Hepatocyte (in vitro differentiated cells): ENCODE results near the gene AQR. TPM values are rescaled to one million over a fixed set of nuclear protein-coding genes. Genes with fewer than 3 reads are reported as not detected.

ENCODE experiments used
- DNase-seq: peaks from one replicate; pipeline ENCODE4 v3.0.0-alpha.2; 2016; ENCODE audit warnings: low spot score
- H2AFZ ChIP-seq: fragments of 200-600 bp; sonication (generic); 2 replicates; pipeline ENCODE4 v1.6.0; 2016; ENCODE audit warnings: antibody characterized with exemption, mild to moderate bottlenecking
- H3K27ac ChIP-seq: fragments of 200-600 bp; sonication (generic); 2 replicates; pipeline ENCODE4 v1.5.1; 2016; ENCODE audit warnings: mild to moderate bottlenecking
- H3K27me3 ChIP-seq: fragments of 200-600 bp; sonication (generic); 2 replicates; pipeline ENCODE4 v1.6.1; 2016
- H3K36me3 ChIP-seq: fragments of 200-600 bp; sonication (generic); replicated peaks from 2 replicates; pipeline ENCODE4 v1.5.1; 2016; ENCODE audit warnings: low read depth; ENCODE audit not compliant: insufficient read depth
- H3K4me1 ChIP-seq: fragments of 200-600 bp; sonication (generic); 2 replicates; pipeline ENCODE4 v1.5.1; 2016; ENCODE audit warnings: mild to moderate bottlenecking, moderate library complexity; ENCODE audit not compliant: insufficient read depth
- H3K4me2 ChIP-seq: fragments of 200-600 bp; sonication (generic); 2 replicates; pipeline ENCODE4 v1.6.0; 2016
- H3K4me3 ChIP-seq: fragments of 200-600 bp; sonication (generic); 2 replicates; pipeline ENCODE4 v1.5.1; 2016; ENCODE audit warnings: mild to moderate bottlenecking
- H3K79me2 ChIP-seq: fragments of 200-600 bp; sonication (generic); 2 replicates; pipeline ENCODE4 v1.6.0; 2017; ENCODE audit warnings: mild to moderate bottlenecking
- H3K9me2 ChIP-seq: fragments of 200-600 bp; sonication (generic); replicated peaks from 2 replicates; pipeline ENCODE4 v1.6.0; 2017; ENCODE audit warnings: mild to moderate bottlenecking; ENCODE audit not compliant: insufficient read depth
- H3K9me3 ChIP-seq: fragments of 200-600 bp; sonication (generic); 2 replicates; pipeline ENCODE4 v1.5.1; 2016; ENCODE audit warnings: low read depth, mild to moderate bottlenecking
- H4K20me1 ChIP-seq: fragments of 200-600 bp; sonication (generic); 2 replicates; pipeline ENCODE4 v1.6.0; 2016; ENCODE audit warnings: mild to moderate bottlenecking; ENCODE audit not compliant: insufficient read depth, poor library complexity, severe bottlenecking
- EZH2 ChIP-seq: fragments of 200-600 bp; sonication (generic); IDR thresholded peaks from 2 replicates; pipeline ENCODE4 v1.6.1; 2016; ENCODE audit warnings: antibody characterized with exemption, mild to moderate bottlenecking, borderline replicate concordance
- EZH2phosphoT487 ChIP-seq: fragments of 200-600 bp; sonication (generic); IDR thresholded peaks from one replicate; pipeline ENCODE4 v1.6.1; 2018; ENCODE audit warnings: antibody characterized with exemption, mild to moderate bottlenecking, low read depth, moderate library complexity; ENCODE audit not compliant: unreplicated experiment, severe bottlenecking
- WGBS: methylation state at CpG from one replicate; pipeline ENCODE4 v1.1.6; 2016; ENCODE audit warnings: low lambda C conversion rate; ENCODE audit errors: missing lambda C conversion rate; 5-methylcytosine and 5-hydroxymethylcytosine counted together
- polyA plus RNA-seq: library from polyadenylated mRNA; unstranded; fragments of >200 nt; fragmentation: Nextera tagmentation; extraction: Ambion mirVana; gene quantifications from 2 replicates; pipeline ENCODE4 v1.2.1, GENCODE V29; 2016
- total RNA-seq: library from RNA; depleted of rRNA; stranded (reverse); fragments of >200 nt; gene quantifications from 2 replicates; pipeline ENCODE4 v1.2.3, GENCODE V29; 2014
- TF ChIP-seq, protein P1 (sequence below): fragments of 200-600 bp; sonication (generic); IDR thresholded peaks from 2 replicates; pipeline ENCODE4 v1.5.1; 2016; ENCODE audit warnings: antibody characterized with exemption, mild to moderate bottlenecking; ENCODE audit not compliant: poor library complexity

The AQR gene
- total and polyA plus RNA-seq, 2 experiments from 2014 or later: 15.3 to 39.8 TPM

DNA sequence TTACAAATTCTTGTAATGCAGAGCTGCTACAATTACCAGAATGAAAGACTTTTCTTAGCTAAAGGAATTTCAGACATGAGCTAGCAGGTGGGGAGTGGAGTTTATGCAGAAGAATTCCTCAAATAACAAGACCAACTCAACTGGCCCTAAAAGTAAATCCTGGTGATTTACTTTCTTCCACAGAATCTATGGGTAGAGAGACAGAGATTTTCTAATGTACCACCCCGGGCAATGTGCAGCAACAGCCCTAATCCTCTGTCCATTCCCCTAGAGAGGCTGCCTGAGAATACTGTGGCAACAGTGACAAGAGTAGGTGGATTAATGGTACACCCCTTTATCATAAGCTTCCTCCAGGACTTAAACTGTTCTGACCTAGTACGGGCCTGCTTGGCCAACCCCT, 55.2 kb downstream of the AQR start:
- Histone ChIP-seq H3K36me3 (no peaks in the 10 kb centered on the region), H3K4me2 (no peak overlapping the region), H3K79me2 (no peaks in the 10 kb centered on the region)

DNA sequence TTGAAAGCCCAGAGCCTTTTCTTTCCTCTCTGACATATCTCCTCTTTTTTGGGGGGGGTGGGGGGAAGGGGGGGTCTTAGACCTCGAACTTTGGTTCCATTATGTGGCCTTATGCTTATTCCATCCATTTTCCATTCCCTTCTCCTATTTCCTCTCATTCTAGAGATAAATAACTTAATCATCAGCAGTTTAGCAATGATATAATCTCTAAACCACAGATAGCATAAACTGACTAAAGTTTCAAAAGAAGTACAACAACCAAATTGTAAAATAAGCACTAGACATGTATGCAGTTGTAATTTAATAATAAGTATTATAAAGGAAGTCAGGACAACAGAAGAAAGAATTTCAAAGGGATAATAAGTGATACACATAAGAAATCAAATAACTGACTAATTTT, 64.5 kb downstream of the AQR start:
- no peaks in the 10 kb centered on the region for H3K9me2 ChIP-seq
- H3K79me2 ChIP-seq: no peaks in the 10 kb centered on the region
- H3K9me3 ChIP-seq: no peaks in the 10 kb centered on the region
- no peak overlapping the region for H3K4me3 ChIP-seq
- no peaks in the 10 kb centered on the region for H4K20me1 ChIP-seq
- TF ChIP-seq, protein P1, sequence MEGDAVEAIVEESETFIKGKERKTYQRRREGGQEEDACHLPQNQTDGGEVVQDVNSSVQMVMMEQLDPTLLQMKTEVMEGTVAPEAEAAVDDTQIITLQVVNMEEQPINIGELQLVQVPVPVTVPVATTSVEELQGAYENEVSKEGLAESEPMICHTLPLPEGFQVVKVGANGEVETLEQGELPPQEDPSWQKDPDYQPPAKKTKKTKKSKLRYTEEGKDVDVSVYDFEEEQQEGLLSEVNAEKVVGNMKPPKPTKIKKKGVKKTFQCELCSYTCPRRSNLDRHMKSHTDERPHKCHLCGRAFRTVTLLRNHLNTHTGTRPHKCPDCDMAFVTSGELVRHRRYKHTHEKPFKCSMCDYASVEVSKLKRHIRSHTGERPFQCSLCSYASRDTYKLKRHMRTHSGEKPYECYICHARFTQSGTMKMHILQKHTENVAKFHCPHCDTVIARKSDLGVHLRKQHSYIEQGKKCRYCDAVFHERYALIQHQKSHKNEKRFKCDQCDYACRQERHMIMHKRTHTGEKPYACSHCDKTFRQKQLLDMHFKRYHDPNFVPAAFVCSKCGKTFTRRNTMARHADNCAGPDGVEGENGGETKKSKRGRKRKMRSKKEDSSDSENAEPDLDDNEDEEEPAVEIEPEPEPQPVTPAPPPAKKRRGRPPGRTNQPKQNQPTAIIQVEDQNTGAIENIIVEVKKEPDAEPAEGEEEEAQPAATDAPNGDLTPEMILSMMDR: no peak
- TF ChIP-seq EZH2 (no peak), EZH2phosphoT487 (no peak)
- H3K36me3 ChIP-seq: no peaks in the 10 kb centered on the region
- no peak overlapping the region for H3K27ac ChIP-seq
- no peaks in the 10 kb centered on the region for H3K27me3 ChIP-seq
- DNase-seq: no peak
- no peak overlapping the region for H3K4me2 ChIP-seq
- 88% methylated on average over 1 of the region's 1 CpG for WGBS
- H3K4me1 ChIP-seq: no peaks in the 10 kb centered on the region
- H2AFZ ChIP-seq: no peak overlapping the region

More for the DNA sequence above, 55.2 kb downstream of the AQR start:
- no peaks in the 10 kb centered on the region for H4K20me1 ChIP-seq
- no peaks in the 10 kb centered on the region for H3K4me1 ChIP-seq
- TF ChIP-seq EZH2: no peak
- TF ChIP-seq, protein P1: no peak
- TF ChIP-seq EZH2phosphoT487: no peak
- DNase-seq: no peak
- H3K27me3 ChIP-seq: no peaks in the 10 kb centered on the region
- H3K9me3 ChIP-seq: no peaks in the 10 kb centered on the region
- H3K9me2 ChIP-seq: no peaks in the 10 kb centered on the region
- WGBS: 77% methylated on average over 2 of the region's 2 CpGs
- no peak overlapping the region for H3K4me3 ChIP-seq
- H2AFZ ChIP-seq: no peak overlapping the region
- no peak overlapping the region for H3K27ac ChIP-seq

DNA sequence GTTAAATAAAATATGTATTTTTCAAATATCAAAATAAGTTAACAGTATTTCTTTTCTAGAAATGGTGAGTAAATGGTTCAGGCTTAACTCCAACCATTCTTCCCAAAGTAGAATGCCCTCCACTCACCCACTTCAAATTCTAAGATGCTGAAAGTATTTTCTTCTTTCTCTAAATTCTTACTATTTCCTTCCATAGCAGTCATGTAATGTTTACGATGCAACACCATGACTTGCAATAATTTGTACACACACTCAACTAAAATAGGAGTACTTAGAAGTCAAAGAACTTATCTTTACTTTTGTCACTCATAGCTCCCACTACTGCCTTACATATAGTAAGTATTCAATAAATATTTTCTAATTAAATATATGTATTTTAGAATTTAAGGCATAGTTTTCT, 65.0 kb downstream of the AQR start:
- WGBS: 97% methylated on average over 1 of the region's 1 CpG
- no peaks in the 10 kb centered on the region for H4K20me1 ChIP-seq
- DNase-seq: no peak
- no peaks in the 10 kb centered on the region for H3K4me1 ChIP-seq
- no peaks in the 10 kb centered on the region for H3K36me3 ChIP-seq
- H3K27ac ChIP-seq: no peak overlapping the region
- no peak overlapping the region for H3K4me3 ChIP-seq
- no peaks in the 10 kb centered on the region for H3K9me3 ChIP-seq
- no peak overlapping the region for H2AFZ ChIP-seq
- no peak overlapping the region for H3K4me2 ChIP-seq
- H3K27me3 ChIP-seq: no peaks in the 10 kb centered on the region
- no peaks in the 10 kb centered on the region for H3K9me2 ChIP-seq
- H3K79me2 ChIP-seq: no peaks in the 10 kb centered on the region
- TF ChIP-seq, protein P1: no peak
- TF ChIP-seq EZH2 (no peak), EZH2phosphoT487 (no peak)

DNA sequence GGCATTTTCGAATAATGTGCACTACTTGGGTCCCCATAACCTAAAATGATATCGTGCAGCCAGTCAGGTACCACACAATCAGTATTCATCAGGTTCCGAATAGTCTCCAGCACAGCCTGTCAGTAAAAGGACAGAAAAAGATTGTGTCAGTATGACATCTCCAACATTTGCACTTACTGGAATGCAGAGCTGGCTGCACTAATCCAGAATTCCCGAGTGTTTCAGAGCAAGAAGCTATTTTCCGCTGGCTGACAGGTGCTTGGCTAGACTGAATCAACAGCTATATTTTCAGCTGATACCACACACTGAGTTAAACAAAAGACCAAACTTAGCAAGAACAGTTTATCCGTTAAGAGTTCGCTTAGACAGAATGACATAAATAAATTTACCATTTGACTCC, 68.8 kb downstream of the AQR start:
- no peaks in the 10 kb centered on the region for H3K9me3 ChIP-seq
- no peak overlapping the region for H3K4me2 ChIP-seq
- no peaks in the 10 kb centered on the region for H3K9me2 ChIP-seq
- H3K79me2 ChIP-seq: no peaks in the 10 kb centered on the region
- no peak overlapping the region for H3K27ac ChIP-seq
- H3K4me1 ChIP-seq: no peaks in the 10 kb centered on the region
- no peaks in the 10 kb centered on the region for H3K36me3 ChIP-seq
- H3K4me3 ChIP-seq: no peak overlapping the region
- H2AFZ ChIP-seq: no peak overlapping the region
- WGBS: 86% methylated on average over 7 of the region's 7 CpGs
- no peaks in the 10 kb centered on the region for H3K27me3 ChIP-seq
- TF ChIP-seq EZH2phosphoT487: no peak
- TF ChIP-seq, protein P1: no peak
- no peak for TF ChIP-seq EZH2
- no peak for DNase-seq
- no peaks in the 10 kb centered on the region for H4K20me1 ChIP-seq
